Measurements from ENCODE around the gene ASAP3.
A peak's percentile ranks its signal among the peaks of the same experiment; 100 is the strongest.

GRCh38 chr1:23466423-23466989 is 17.5 kb downstream of the ASAP3 start:
- TF ChIP-seq JUNB (IDR thresholded peaks at IDR 0.05; ENCODE audit: unreplicated experiment), result no peak
- 0 out of 4 replicates have a peak, but pooled peaks of 1 of the 2 experiments have one; percentile 11 for TF ChIP-seq CTCF (conservative IDR thresholded peaks at IDR 0.05; ENCODE audit: low read depth in 2 of 2)
- TF ChIP-seq REST (IDR thresholded peaks at IDR 0.05; ENCODE audit: unreplicated experiment), result no peak
